ENCODE measurements around the gene ITFG1. TPM values are rescaled to one million over a fixed set of nuclear protein-coding genes. Genes with fewer than 3 reads are reported as not detected.

ITFG1 gene
- total RNA-seq, 2 experiments from 2014 or later, result 33.7 to 37.9 TPM

GRCh38 chr16:47127541-47127940, 333.3 kb downstream of the ITFG1 start:
- ChIA-PET CTCF (ENCODE audit: unreplicated experiment) (no interaction called here), POLR2A (interaction anchor here (0.6 kb wide), 1 partner anchor 1624 kb away, joined by 3 read pairs; no protein-coding TSS in a partner anchor)
- intact Hi-C loops (cut with micrococcal nuclease; ENCODE audit: unreplicated experiment), result no loop called here
- no peaks in the 10 kb centered on the region for H4K20me1 ChIP-seq (ENCODE audit: insufficient read depth, low read length)
- no peaks in the 10 kb centered on the region for H3K79me2 ChIP-seq (ENCODE audit: insufficient read depth, low read depth, low read length)
- H2AFZ ChIP-seq (ENCODE audit: low read length), result no peak overlapping the region
- H3K27ac ChIP-seq (ENCODE audit: low read depth, low read length, poor library complexity, severe bottlenecking), result no peak overlapping the region
- H3K4me1 ChIP-seq (ENCODE audit: insufficient read depth, low read length, poor library complexity, severe bottlenecking), result no peaks in the 10 kb centered on the region
- DNase-seq (ENCODE audit: low spot score), result no peak
- BruUV-seq (replicated peaks), result no TSS peak
- no peaks in the 10 kb centered on the region for H3K9me3 ChIP-seq (ENCODE audit: low read length)
- no peak overlapping the region for H3K4me2 ChIP-seq (ENCODE audit: low read length)
- H3K4me3 ChIP-seq (ENCODE audit: low read depth, low read length, poor library complexity, severe bottlenecking), result no peak overlapping the region
- no peaks in the 10 kb centered on the region for H3K36me3 ChIP-seq (ENCODE audit: insufficient read depth, low read length)
- TF ChIP-seq, protein P1, sequence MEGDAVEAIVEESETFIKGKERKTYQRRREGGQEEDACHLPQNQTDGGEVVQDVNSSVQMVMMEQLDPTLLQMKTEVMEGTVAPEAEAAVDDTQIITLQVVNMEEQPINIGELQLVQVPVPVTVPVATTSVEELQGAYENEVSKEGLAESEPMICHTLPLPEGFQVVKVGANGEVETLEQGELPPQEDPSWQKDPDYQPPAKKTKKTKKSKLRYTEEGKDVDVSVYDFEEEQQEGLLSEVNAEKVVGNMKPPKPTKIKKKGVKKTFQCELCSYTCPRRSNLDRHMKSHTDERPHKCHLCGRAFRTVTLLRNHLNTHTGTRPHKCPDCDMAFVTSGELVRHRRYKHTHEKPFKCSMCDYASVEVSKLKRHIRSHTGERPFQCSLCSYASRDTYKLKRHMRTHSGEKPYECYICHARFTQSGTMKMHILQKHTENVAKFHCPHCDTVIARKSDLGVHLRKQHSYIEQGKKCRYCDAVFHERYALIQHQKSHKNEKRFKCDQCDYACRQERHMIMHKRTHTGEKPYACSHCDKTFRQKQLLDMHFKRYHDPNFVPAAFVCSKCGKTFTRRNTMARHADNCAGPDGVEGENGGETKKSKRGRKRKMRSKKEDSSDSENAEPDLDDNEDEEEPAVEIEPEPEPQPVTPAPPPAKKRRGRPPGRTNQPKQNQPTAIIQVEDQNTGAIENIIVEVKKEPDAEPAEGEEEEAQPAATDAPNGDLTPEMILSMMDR (conservative IDR thresholded peaks at IDR 0.05; ENCODE audit: low read length), result no peak
- no peak for TF ChIP-seq EZH2phosphoT487 (IDR thresholded peaks at IDR 0.05; ENCODE audit: borderline replicate concordance, low read depth, low read length)
- no peaks in the 10 kb centered on the region for H3K9me2 ChIP-seq (ENCODE audit: insufficient read depth, low read length)

- TF ChIP-seq, protein P1 (conservative IDR thresholded peaks at IDR 0.05; ENCODE audit: low read length), result no peak
- no peak for TF ChIP-seq EZH2phosphoT487 (IDR thresholded peaks at IDR 0.05; ENCODE audit: borderline replicate concordance, low read depth, low read length)
- H3K9me3 ChIP-seq (ENCODE audit: low read length), result no peaks in the 10 kb centered on the region
- DNase-seq (ENCODE audit: low spot score), result no peak
- H4K20me1 ChIP-seq (ENCODE audit: insufficient read depth, low read length), result no peaks in the 10 kb centered on the region
- ChIA-PET CTCF (ENCODE audit: unreplicated experiment) (no interaction called here), POLR2A (no interaction called here)
- no peaks in the 10 kb centered on the region for H3K79me2 ChIP-seq (ENCODE audit: insufficient read depth, low read depth, low read length)
- no peaks in the 10 kb centered on the region for H3K4me1 ChIP-seq (ENCODE audit: insufficient read depth, low read length, poor library complexity, severe bottlenecking)
- intact Hi-C loops (cut with micrococcal nuclease; ENCODE audit: unreplicated experiment), result no loop called here
- H3K9me2 ChIP-seq (ENCODE audit: insufficient read depth, low read length), result no peaks in the 10 kb centered on the region
- H2AFZ ChIP-seq (ENCODE audit: low read length), result no peak overlapping the region
- H3K27ac ChIP-seq (ENCODE audit: low read depth, low read length, poor library complexity, severe bottlenecking), result no peak overlapping the region
- no peaks in the 10 kb centered on the region for H3K36me3 ChIP-seq (ENCODE audit: insufficient read depth, low read length)
- no peak overlapping the region for H3K4me3 ChIP-seq (ENCODE audit: low read depth, low read length, poor library complexity, severe bottlenecking)
- H3K4me2 ChIP-seq (ENCODE audit: low read length), result no peak overlapping the region
- no TSS peak for BruUV-seq (replicated peaks)
Observed at GRCh38 chr16:47125757-47126156, 335.1 kb downstream of the ITFG1 start.

DNA sequence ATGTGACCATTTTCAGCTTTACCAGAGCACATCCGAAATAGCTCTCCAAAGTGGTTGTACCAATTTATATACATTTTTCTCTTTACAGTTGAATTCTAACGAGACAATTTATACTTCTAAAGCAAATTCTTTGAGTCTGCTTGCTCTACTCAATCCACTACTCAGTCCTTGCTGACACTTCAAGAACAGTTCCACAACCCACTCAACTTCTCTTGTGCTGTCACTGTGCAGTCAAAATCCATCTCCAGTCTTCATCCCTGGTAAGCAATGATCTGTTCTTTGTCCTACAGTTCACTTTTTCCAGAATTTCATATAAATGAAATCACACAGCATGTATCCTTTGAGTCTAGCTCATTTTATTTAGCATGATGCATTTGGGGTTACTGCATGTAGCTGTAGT, 347.7 kb downstream of the ITFG1 start:
- POLR2A ChIA-PET, result interaction anchor here (0.7 to 1.7 kb wide), 5 partner anchors 9 to 948 kb away, joined by 3 to 4 read pairs (median 3); no protein-coding TSS in a partner anchor
- intact Hi-C loops (cut with micrococcal nuclease; ENCODE audit: unreplicated experiment), result no loop called here

More for the DNA sequence above, 347.7 kb downstream of the ITFG1 start:
- Histone ChIP-seq H2AFZ (ENCODE audit: low read length) (no peak overlapping the region), H3K9me2 (ENCODE audit: insufficient read depth, low read length) (no peaks in the 10 kb centered on the region), H3K79me2 (ENCODE audit: insufficient read depth, low read depth, low read length) (no peaks in the 10 kb centered on the region), H3K4me2 (ENCODE audit: low read length) (no peak overlapping the region), H3K36me3 (ENCODE audit: insufficient read depth, low read length) (no peaks in the 10 kb centered on the region), H3K27ac (ENCODE audit: low read depth, low read length, poor library complexity, severe bottlenecking) (no peak overlapping the region), H3K9me3 (ENCODE audit: low read length) (no peaks in the 10 kb centered on the region), H4K20me1 (ENCODE audit: insufficient read depth, low read length) (no peaks in the 10 kb centered on the region), H3K4me3 (ENCODE audit: low read depth, low read length, poor library complexity, severe bottlenecking) (no peak overlapping the region), H3K4me1 (ENCODE audit: insufficient read depth, low read length, poor library complexity, severe bottlenecking) (no peaks in the 10 kb centered on the region)
- no TSS peak for BruUV-seq (replicated peaks)
- CTCF ChIA-PET (ENCODE audit: unreplicated experiment), result no interaction called here
- no peak for TF ChIP-seq EZH2phosphoT487 (IDR thresholded peaks at IDR 0.05; ENCODE audit: borderline replicate concordance, low read depth, low read length)
- TF ChIP-seq, protein P1 (conservative IDR thresholded peaks at IDR 0.05; ENCODE audit: low read length), result no peak
- DNase-seq (ENCODE audit: low spot score), result no peak

Measured in OCI-LY7 (cell line).